Spleen (tissue), 7 donors: ENCODE results near the gene PIPOX.

ENCODE experiments used
- POLR2A ChIP-seq, 3 donors: fragments of 450-650 bp; IDR thresholded peaks; one replicate each; pipeline ENCODE4 v1.5.1; 2017; ENCODE audit warnings: antibody characterized with exemption in 3 of 3, mild to moderate bottlenecking in 1 of 3
- TF ChIP-seq, protein P1 (sequence below), 11 experiments: fragments of 200-600 bp in 7 of 11; fragments of 450-650 bp in 4 of 11; sonication (generic) in 4 of 11; IDR thresholded peaks in 8 of 11; conservative IDR thresholded peaks in 3 of 11; 1 replicate in 7 of 11; 2 replicates in 4 of 11; pipeline versions ENCODE4 v1.4.0 to v1.8.0; 2016 to 2021; ENCODE audit warnings: antibody characterized with exemption in 11 of 11, inconsistent platforms in 4 of 11, mild to moderate bottlenecking in 1 of 11
- donor health status: DM: no; HTN: no; CAD: no; lungs with moderate emphysema.
- donor health status: DM: no; HTN: no; CAD: no.
- donor health status: DM: no; HTN: no; CAD: no.

DNA sequence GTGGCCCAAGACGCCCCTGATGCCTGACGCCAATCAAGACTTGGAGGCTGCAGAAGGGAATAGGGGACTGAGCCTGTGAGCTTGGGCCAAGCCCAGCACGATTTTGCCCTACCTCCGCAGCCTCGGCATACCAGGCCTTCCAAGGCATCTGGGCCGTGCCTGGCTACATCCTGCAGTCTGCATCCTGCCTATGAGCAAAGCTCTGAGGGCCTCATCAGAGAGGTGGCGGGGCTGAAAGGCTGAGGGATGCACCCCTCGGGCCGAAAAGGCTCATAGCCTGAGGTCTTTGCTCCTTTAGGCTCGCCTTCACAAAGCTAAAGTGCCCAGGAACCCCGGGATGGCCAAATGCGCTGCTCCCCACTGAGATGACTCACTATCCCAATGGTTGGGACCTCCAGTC lies 39.7 kb upstream of the PIPOX start:
- TF ChIP-seq, protein P1, sequence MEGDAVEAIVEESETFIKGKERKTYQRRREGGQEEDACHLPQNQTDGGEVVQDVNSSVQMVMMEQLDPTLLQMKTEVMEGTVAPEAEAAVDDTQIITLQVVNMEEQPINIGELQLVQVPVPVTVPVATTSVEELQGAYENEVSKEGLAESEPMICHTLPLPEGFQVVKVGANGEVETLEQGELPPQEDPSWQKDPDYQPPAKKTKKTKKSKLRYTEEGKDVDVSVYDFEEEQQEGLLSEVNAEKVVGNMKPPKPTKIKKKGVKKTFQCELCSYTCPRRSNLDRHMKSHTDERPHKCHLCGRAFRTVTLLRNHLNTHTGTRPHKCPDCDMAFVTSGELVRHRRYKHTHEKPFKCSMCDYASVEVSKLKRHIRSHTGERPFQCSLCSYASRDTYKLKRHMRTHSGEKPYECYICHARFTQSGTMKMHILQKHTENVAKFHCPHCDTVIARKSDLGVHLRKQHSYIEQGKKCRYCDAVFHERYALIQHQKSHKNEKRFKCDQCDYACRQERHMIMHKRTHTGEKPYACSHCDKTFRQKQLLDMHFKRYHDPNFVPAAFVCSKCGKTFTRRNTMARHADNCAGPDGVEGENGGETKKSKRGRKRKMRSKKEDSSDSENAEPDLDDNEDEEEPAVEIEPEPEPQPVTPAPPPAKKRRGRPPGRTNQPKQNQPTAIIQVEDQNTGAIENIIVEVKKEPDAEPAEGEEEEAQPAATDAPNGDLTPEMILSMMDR (IDR thresholded peaks at IDR 0.05 in 8 of 11, conservative IDR thresholded peaks at IDR 0.05 in 3 of 11): no peak
- TF ChIP-seq POLR2A (IDR thresholded peaks at IDR 0.05): no peak
